DOHH2 (cell line): ENCODE data around the gene ENO2.

Experiments
- H3F3A ChIP-seq: fragments of 200-600 bp; sonication (generic), shearing (Covaris generic); 2 replicates; pipeline ENCODE4 v1.6.0; 2016; ENCODE audit warnings: antibody characterized with exemption, mild to moderate bottlenecking; ENCODE audit not compliant: control insufficient read depth, insufficient read depth
- H3K27ac ChIP-seq: fragments of 200-600 bp; sonication (generic); 2 replicates; pipeline ENCODE4 v1.5.1; 2014; ENCODE audit warnings: low read depth, mild to moderate bottlenecking, low read length, moderate library complexity
- H3K27me3 ChIP-seq: fragments of 200-600 bp; sonication (generic); 2 replicates; pipeline ENCODE4 v1.6.1; 2014; ENCODE audit warnings: mild to moderate bottlenecking, low read length, mixed read lengths; ENCODE audit not compliant: control insufficient read depth
- H3K36me3 ChIP-seq: fragments of 200-600 bp; sonication (generic); 2 replicates; pipeline ENCODE4 v1.6.1; 2014; ENCODE audit warnings: mild to moderate bottlenecking, low read length, moderate library complexity, mixed read lengths; ENCODE audit not compliant: control insufficient read depth
- H3K4me1 ChIP-seq: fragments of 200-600 bp; sonication (generic); 2 replicates; pipeline ENCODE4 v1.6.1; 2014; ENCODE audit warnings: mild to moderate bottlenecking, low read length, mixed read lengths; ENCODE audit not compliant: control insufficient read depth
- H3K4me2 ChIP-seq: fragments of 200-600 bp; sonication (generic); 2 replicates; pipeline ENCODE4 v1.6.0; 2014; ENCODE audit warnings: mild to moderate bottlenecking, low read length, moderate library complexity
- H3K4me3 ChIP-seq: fragments of 200-600 bp; sonication (generic); 2 replicates; pipeline ENCODE4 v1.5.1; 2014; ENCODE audit warnings: mild to moderate bottlenecking, low read length, mixed read lengths
- H3K79me2 ChIP-seq: fragments of 200-600 bp; sonication (generic); 2 replicates; pipeline ENCODE4 v1.6.1; 2014; ENCODE audit warnings: mild to moderate bottlenecking, low read length, mixed read lengths; ENCODE audit not compliant: control insufficient read depth
- H3K9me2 ChIP-seq: fragments of 200-600 bp; sonication (generic); replicated peaks from 2 replicates; pipeline ENCODE4 v1.6.1; 2014; ENCODE audit warnings: mild to moderate bottlenecking, low read length, mixed read lengths; ENCODE audit not compliant: control insufficient read depth
- H3K9me3 ChIP-seq: fragments of 200-600 bp; sonication (generic); 2 replicates; pipeline ENCODE4 v1.6.1; 2014; ENCODE audit warnings: antibody characterized with exemption, low read length, mixed read lengths; ENCODE audit not compliant: control insufficient read depth, insufficient read depth
- H4K20me1 ChIP-seq: fragments of 200-600 bp; sonication (generic); 2 replicates; pipeline ENCODE4 v1.6.0; 2014; ENCODE audit warnings: low read depth, mild to moderate bottlenecking, antibody characterized with exemption, low read length, moderate library complexity; ENCODE audit not compliant: control insufficient read depth, insufficient read depth
- EZH2phosphoT487 ChIP-seq: fragments of 200-600 bp; sonication (generic); IDR thresholded peaks from 2 replicates; pipeline ENCODE4 v1.6.1; 2017; ENCODE audit warnings: borderline replicate concordance, mild to moderate bottlenecking, antibody characterized with exemption, low read length, moderate library complexity, mixed read lengths
- TF ChIP-seq, protein P1 (sequence below): fragments of 200-600 bp; sonication (generic); IDR thresholded peaks from one replicate; pipeline ENCODE4 v1.5.1; 2014; ENCODE audit warnings: antibody characterized with exemption, mild to moderate bottlenecking, low read depth, low read length; ENCODE audit not compliant: poor library complexity, severe bottlenecking

Gene ENO2

GRCh38 chr12:6902448-6902847, 11.9 kb upstream of the ENO2 start:
- TF ChIP-seq, protein P1, sequence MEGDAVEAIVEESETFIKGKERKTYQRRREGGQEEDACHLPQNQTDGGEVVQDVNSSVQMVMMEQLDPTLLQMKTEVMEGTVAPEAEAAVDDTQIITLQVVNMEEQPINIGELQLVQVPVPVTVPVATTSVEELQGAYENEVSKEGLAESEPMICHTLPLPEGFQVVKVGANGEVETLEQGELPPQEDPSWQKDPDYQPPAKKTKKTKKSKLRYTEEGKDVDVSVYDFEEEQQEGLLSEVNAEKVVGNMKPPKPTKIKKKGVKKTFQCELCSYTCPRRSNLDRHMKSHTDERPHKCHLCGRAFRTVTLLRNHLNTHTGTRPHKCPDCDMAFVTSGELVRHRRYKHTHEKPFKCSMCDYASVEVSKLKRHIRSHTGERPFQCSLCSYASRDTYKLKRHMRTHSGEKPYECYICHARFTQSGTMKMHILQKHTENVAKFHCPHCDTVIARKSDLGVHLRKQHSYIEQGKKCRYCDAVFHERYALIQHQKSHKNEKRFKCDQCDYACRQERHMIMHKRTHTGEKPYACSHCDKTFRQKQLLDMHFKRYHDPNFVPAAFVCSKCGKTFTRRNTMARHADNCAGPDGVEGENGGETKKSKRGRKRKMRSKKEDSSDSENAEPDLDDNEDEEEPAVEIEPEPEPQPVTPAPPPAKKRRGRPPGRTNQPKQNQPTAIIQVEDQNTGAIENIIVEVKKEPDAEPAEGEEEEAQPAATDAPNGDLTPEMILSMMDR: no peak
- TF ChIP-seq EZH2phosphoT487: no peak
- no peak overlapping the region for H3K4me3 ChIP-seq

DNA sequence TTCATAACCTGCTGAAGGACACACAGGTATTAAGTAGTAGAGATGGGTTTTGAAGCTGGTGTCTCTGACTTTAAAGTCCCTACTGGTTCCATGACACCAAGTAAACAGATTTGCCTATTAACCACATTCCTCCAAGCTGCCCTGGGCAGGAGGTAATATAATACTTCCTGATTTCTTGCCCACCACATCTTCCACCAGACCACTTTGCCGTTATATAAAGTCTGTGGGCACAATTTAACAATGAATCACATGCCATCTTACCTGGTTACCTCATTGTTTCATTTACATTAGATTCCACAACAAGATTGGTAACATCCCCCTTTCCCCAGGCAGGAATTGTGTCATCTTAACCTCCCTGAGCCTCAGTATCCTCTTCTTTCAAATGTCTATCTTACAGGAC, 10.7 kb upstream of the ENO2 start:
- H3F3A ChIP-seq: no peaks in the 10 kb centered on the region
- peaks cover 19% of the 10 kb centered on the region for H3K4me1 ChIP-seq
- no peak for TF ChIP-seq EZH2phosphoT487
- TF ChIP-seq, protein P1: no peak
- no peaks in the 10 kb centered on the region for H3K9me3 ChIP-seq
- H3K4me3 ChIP-seq: peak overlapping the region; percentile 82; the same call in 1 of the 2 replicates
- no peaks in the 10 kb centered on the region for H3K27me3 ChIP-seq
- H3K79me2 ChIP-seq: no peaks in the 10 kb centered on the region
- H3K36me3 ChIP-seq: no peaks in the 10 kb centered on the region
- H3K4me2 ChIP-seq: peak overlapping the region; percentile 88; the same call in 1 of the 2 replicates
- no peaks in the 10 kb centered on the region for H3K9me2 ChIP-seq
- no peaks in the 10 kb centered on the region for H4K20me1 ChIP-seq
- no peak overlapping the region for H3K27ac ChIP-seq

More at GRCh38 chr12:6902448-6902847, 11.9 kb upstream of the ENO2 start:
- no peaks in the 10 kb centered on the region for H3K36me3 ChIP-seq
- no peaks in the 10 kb centered on the region for H3K9me3 ChIP-seq
- H3K4me2 ChIP-seq: no peak overlapping the region
- no peaks in the 10 kb centered on the region for H4K20me1 ChIP-seq
- H3K79me2 ChIP-seq: no peaks in the 10 kb centered on the region
- H3K27me3 ChIP-seq: no peaks in the 10 kb centered on the region
- H3K9me2 ChIP-seq: no peaks in the 10 kb centered on the region
- no peak overlapping the region for H3K27ac ChIP-seq
- no peaks in the 10 kb centered on the region for H3F3A ChIP-seq
- H3K4me1 ChIP-seq: peaks cover 19% of the 10 kb centered on the region

GRCh38 chr12:6904280-6905276, 9.8 kb upstream of the ENO2 start, which contains the start of gene LRRC23:
TSS of gene LRRC23 (plus strand) at chr12:6904822. CDS start at chr12:6905634, 812 bp downstream.
- H3F3A ChIP-seq: no peaks in the 10 kb centered on the region
- H3K4me1 ChIP-seq: peaks cover 19% of the 10 kb centered on the region
- H4K20me1 ChIP-seq: no peaks in the 10 kb centered on the region
- TF ChIP-seq, protein P1: no peak
- no peak for TF ChIP-seq EZH2phosphoT487
- H3K9me2 ChIP-seq: no peaks in the 10 kb centered on the region
- H3K27me3 ChIP-seq: no peaks in the 10 kb centered on the region
- H3K27ac ChIP-seq: no peak within 1 kb of the TSS
- H3K79me2 ChIP-seq: no peaks in the 10 kb centered on the region
- peak within 1 kb of the TSS; percentile 82 for H3K4me3 ChIP-seq
- peak within 1 kb of the TSS; percentile 88 for H3K4me2 ChIP-seq
- no peaks in the 10 kb centered on the region for H3K36me3 ChIP-seq
- H3K9me3 ChIP-seq: no peaks in the 10 kb centered on the region
